HG03060 (cell line): ENCODE data around the gene CRYBG2.
"Not testable (repeated sequence)": the region's sequence is repeated elsewhere in the genome, so short reads cannot be mapped to it uniquely, and the experiment has no call there.

Source experiments
- ATAC-seq: cut with Tn5 transposase; IDR thresholded peaks from one replicate; pipeline ENCODE4 v1.9.1; 2021; ENCODE audit warnings: low read depth, moderate number of reproducible peaks; ENCODE audit not compliant: unreplicated experiment

Gene CRYBG2

GRCh38 chr1:26351590-26352337, 2.2 kb downstream of the CRYBG2 start:
- ATAC-seq, result no peak

DNA sequence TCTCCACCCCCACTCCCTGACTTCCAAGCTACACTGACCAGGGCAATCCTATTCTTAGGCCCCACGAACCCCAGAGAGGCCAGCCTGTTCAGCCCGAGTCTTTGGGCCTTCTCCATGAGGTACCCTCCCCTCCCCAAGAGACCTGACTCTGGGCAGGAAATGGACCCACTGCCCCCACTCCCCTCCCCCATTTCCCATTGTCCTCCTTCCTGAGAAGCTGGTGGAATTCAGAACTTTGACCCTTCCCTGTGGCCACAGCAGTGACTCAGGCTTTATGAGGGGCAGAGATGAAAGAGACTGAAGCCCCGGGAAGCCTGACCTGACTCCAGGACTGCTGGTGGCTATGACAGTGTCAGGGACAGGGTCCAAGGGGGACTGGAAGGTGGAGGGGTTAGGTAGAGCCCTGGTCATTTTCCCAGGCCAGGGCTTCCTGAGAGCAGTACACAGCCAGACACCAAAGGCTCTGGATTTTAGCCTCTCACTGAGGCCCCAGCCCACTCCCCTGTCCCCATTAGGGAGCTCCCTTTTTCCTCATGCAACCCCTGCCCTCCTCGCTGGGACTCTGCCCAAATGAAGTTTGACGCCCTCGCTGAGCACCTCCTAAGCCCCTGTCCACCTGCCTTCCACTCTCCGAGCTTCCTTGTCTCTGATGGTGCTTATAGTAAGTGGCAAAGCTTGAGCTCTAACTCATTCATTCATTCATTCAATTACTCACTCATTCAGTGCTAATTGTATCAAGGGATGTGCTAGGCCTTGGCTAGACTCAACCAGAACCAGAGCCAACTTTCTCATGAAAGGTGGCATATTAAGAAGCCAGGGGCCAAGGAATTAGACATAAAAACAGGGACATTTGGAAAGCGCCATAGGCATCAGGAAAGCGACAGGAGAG, 3.0 kb downstream of the CRYBG2 start:
- ATAC-seq, result no peak

DNA sequence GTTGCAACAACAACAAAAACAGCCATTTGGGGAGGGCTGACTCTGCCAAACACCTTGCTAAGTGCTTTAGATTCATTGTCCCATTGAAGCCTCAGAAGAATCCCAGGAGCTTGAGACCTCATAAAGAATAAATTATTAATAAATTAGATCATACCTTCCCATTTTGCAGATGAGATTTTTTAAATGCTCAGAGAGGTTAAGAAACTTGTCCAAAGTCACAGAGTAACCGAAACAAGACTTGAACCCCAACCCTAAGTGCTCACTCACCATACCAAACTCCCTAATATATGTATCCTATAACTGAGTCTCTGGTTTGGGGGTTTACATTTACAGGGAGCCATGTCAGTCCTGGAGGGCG, 3.6 kb downstream of the CRYBG2 start:
- ATAC-seq, result no peak

DNA sequence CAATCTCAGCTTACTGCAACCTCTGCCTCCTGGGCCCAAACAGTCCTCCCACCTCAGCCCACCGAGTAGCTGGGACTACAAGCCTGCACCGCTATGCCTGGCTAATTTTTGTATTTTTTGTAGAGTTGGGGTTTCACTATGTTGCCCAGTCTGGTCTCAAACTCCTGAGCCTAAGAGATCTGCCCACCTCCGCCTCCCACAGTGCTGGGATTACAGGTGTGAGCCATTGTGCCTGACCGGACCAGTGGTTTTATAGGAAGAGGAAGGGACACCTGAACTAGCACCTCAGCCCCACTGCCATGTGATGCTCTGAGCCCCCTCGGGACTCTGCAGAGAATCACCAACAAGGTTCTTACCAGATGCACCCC, 4.1 kb downstream of the CRYBG2 start:
- ATAC-seq, result no peak

GRCh38 chr1:26349188-26349876, 4.6 kb downstream of the CRYBG2 start:
- no peak for ATAC-seq

GRCh38 chr1:26346274-26347033, 7.5 kb downstream of the CRYBG2 start:
- no peak for ATAC-seq

DNA sequence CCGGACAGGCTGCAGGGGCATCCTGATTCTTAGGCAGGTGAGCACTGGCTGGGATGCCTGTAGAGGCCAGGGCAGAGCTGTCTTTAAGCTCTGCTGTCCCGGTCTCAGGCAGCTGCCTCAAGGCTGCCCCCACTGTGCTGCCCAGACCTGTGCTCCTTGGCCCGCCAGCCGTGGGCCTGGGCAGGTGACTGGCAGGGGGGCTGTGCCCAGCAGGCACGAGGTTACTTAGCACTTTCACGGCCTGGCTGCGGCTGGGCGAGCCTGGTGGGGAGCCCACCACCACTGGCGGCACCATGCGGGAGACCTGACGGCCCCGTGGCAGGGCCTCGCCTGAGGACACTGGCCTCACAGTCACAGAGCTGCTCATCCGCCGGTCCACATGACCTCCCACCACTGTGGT, 8.2 kb downstream of the CRYBG2 start:
- ATAC-seq, result no peak

DNA sequence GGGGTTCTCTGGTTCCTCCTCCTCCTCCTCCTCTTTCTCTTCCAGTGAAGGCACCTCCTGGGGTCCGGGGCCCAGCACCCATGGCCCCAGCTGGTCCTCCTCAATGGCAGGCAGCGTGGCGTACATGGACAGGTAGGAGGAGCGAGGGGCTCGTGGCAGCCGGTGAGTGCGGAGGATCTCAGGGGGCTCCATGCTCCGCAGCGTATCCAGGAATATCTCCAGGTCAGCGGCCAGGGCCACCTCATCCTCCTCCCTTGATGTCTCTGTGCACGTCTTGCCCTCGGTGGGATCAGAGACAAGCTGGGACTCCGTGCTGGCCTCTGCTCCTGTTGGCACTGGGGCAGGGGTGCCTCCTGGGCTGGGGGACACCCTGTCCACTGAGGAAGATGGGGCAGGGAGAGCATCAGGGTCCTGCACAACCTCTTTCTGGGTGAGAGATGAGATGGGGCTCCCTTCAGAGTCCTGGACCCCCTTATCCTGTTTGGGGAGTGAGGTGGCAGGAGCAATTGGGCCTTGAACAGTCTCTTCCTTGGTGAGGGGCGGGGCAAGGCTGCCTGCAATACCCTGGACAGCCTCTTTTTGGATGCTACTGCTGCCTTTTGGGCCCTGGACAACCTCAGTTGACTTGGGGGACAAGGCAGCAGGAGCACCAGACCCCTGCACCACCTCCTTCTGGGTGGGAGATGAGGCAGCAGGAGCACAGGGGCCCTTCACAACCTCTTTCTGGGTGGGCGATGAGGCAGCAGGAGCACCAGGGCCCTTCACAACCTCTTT, 9.6 kb downstream of the CRYBG2 start:
- no peak for ATAC-seq

GRCh38 chr1:26340047-26340481, 13.9 kb downstream of the CRYBG2 start:
- ATAC-seq, result no peak

GRCh38 chr1:26338670-26339069, 15.3 kb downstream of the CRYBG2 start:
- no peak for ATAC-seq

DNA sequence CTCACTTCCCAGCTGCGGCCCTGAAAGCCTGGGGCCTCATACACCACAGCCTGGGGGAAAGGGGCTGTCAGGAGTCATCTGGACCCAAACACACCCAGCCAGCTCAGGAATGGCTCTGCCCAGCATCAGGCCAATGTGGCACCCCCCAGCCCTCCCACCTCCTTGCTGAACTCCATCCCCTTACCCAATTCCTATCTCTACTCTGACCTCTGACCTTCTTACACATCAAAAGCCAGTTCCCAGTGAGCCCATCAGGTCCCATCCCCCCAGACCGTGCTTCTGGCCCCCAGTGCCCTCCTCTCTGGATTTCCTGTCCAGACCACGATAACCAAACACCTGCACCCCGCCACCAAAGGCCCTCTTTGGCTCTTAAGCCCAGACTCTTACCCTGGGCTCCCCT, 16.3 kb downstream of the CRYBG2 start:
- ATAC-seq, result no peak

- ATAC-seq, result no peak
Measured at GRCh38 chr1:26337206-26337535, 16.8 kb downstream of the CRYBG2 start.

GRCh38 chr1:26336477-26337205, 17.3 kb downstream of the CRYBG2 start:
- no peak for ATAC-seq

GRCh38 chr1:26335774-26336476, 18.0 kb downstream of the CRYBG2 start:
- no peak for ATAC-seq

DNA sequence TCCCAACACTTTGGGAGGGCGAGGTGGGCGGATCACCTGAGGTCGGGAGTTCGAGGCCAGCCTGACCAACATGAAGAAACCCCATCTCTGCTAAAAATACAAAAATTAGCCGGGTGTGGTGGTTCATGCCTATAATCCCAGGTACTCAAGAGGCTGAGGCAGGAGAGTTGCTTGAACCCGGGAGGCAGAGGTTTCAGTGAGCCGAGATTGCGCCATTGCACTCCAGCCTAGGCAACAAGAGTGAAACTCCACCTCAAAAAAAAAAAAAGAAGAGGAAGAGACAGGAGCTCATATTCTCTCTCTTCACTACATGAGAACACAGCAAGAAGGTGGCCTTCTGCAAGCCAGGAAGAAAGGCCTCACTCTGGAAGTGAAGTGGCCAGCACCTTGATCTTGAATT, 20.6 kb downstream of the CRYBG2 start:
- not testable (repeated sequence) for ATAC-seq

GRCh38 chr1:26330276-26330675, 23.7 kb downstream of the CRYBG2 start:
- no peak for ATAC-seq

- ATAC-seq, result not testable (repeated sequence)
Measured at GRCh38 chr1:26329380-26329779, 24.6 kb downstream of the CRYBG2 start.

DNA sequence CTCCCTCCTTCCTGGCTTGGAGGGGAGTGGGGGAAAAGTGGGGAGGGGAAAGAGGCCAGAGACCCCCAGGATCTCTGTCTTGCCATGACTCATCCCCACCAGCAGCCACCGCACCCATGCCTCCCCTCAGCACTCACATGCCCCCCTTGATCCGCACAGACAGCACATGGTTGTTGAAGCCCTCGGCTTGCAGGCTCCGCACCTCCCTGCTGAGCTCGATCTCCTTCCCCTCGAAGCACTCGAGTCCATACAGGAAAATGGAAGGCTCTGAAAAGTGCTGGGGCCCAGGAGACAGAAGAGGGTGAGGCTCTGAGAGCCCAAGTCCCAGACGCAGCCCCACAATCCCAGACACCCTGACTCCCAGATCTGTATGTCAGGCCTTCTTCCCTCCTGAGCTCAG, 25.3 kb downstream of the CRYBG2 start:
- no peak for ATAC-seq

DNA sequence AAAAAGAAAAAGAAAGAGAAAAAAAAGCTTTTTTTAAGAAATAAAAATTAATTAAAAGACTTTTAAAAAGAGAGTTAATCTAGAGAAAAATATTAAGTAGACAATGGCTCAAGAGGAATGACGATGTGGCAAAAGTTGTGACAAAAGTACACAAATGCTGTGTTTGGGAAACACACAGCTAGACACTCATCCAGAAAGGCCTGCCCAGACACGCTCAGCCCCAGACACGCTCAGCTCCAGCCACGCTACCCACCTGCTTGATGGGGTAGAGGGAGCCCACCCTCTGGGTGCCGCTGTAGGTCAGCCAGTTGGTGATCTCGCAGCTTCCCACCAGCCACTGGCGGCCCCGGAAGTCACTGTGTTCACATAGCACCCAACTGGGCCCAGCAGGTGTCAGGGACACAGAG, 26.0 kb downstream of the CRYBG2 start:
- no peak for ATAC-seq
